Kasumi-1 (cell line): Measurements from ENCODE around the gene SARS1.
A peak's percentile ranks its signal among the peaks of the same experiment; 100 is the strongest.
"Not testable (repeated sequence)": the region's sequence is repeated elsewhere in the genome, so short reads cannot be mapped to it uniquely, and the experiment has no call there.

Experiments used
- DNase-seq, 2 experiments: peaks; one replicate each; lab custom pipeline; 2025; lab: John Stamatoyannopoulos, UW

Gene SARS1

DNA sequence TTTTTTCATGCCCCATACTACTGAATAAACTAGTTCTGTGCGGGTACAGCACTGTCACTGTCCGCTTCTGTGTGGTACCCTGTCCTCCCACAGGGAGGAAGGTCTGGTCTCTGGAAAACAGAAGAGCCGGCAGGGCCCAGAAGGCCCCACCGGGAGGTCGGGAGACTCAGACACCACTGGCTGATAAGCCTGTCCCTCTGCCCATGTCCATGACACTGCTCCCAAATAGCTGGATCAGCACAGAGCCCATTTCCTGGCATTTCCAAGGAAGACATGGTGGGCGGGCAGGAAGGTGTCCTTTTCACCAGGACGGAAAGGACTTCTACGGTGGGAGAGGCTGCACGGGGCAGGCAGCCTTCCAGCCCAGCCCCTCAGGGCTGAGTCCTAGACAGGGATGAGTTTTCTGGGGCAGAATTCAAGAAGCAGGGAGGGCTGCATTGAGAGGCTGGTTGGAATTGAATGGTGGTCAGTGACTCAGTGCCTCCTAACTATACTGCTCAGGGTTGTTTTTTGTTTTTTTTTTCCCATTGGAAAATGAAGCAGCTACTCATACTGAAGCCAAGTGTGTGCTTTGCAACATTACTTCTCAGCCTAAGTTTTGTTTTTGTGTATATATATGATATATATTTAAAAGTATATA is 62.1 kb downstream of the SARS1 start:
- no peak for DNase-seq

DNA sequence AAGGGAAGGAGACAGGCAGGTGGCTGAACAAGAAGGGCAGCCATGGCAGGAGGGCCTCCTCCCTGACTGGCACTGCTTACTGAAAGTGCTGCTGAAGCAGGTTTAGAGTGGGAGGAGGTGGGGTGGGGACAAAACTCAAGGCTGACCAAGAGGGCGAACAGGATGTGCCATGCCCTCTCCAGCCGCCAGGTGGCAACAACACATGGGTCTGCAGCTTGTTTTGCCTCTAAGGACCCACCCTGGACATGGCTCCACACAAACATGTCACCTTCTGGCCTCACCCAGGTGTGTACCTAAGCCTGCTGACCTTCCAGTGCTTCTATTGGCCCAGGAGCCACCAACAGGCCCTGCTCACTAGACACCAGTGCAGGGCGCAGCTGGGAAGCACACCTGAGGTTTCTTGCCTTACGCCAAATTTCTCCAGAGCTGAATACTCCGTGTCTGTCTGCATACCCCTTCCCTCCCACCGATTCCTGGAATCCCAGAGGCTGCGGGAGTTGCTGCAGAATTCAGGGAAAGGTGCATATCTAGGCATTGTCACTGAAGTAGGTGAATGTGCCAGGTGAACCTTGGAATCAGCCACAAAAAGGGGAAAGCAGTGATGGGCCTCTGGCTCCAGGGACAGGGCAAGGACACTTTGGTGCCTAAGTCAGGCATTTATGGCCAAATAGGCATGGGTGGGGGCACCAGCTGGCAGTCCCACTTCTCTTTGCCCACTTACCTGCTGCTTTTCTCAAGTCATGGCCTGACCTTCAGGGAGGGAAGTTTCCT is 63.9 kb downstream of the SARS1 start:
- DNase-seq = peak; percentile 45 to 52

DNA sequence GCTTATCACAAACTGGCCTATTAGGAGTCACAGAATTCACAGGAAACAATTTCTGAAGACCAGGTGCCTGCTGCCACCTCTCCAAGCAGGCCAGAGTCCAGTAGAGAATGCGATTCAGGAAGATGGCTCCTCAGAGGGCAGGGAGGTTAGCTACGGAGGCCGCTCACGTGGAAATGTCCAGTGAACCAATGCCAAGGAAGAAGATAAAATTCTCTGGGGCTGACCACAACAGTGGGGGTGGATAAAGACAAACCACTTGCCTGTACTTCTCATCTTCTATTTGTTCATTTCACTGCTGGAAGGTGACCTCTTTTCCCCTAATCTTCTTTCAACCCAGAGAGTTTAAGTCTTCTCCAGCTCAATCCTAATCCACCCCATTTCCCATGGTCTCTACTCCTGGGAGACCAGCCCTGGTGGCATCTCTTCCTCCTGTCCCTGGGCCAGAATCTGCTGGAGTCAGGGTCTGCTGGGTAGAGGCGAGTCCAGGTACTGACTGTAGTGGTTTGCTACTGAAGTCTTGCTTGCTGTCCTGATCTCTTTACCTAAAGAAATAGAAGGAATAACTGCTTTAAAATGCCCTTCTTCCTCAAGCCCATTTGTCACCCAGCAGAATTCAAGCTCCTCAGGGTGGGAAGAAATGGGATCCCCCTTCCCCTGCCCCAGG is 66.0 kb downstream of the SARS1 start:
- DNase-seq = no peak

DNA sequence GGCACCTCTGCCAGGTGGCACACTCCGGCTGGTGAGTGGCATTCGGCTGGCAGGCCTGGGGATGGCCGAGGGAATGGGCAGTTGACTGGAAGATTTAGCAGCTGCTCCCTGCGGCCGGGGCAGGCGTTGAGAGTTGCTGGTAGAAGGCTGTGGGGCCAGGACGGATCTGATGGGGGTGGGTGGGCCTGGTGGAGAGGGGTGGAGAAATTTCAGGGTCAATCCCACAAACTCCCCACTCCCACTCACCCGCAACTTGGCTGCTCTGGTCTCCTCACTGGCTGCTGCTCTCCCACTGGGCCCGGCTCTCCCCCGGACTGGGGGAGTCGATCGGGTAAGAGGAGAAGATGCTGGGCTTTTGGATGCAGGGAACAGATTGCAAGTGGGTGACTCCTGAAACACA is 67.1 kb downstream of the SARS1 start:
- DNase-seq = no peak

DNA sequence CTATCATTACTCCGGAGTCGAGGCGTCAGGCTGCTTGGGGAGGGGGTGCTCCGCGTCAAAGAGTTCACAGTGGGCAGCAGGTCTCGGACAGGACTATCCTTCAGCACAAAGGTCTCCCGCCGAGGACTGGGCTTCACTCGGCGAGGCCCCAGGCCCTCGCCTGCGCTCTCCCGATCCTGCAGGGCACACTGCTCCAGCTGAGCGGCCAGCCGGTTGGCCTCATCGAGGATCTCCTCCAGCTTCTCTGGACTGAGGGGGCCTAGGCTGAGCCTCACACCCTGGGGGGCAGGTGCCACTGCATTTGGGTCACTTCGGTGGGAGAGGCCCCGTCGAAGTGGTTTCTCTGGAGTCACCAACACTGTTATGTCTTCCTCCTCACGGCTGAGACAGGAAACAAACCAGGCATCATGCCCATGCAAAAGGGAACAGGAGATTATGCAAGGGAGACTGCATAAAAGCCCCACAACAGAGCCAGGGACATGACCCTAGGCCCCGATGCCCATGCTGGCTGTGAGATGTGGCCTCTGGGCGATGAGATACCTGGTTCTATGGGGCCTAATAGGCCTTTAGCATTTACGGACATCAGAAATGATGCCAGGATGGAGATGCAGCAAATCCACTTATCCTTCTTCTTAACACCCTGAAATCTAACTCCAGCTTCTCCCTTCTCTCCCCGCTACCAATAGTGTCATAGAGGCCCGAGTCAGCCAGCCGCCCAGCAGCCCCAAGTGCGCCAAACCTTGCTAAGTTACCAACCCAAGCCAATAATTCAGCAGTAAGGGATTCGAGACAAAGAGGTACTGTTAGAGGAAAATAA is 68.2 kb downstream of the SARS1 start:
- peak; percentile 51 to 70 for DNase-seq

DNA sequence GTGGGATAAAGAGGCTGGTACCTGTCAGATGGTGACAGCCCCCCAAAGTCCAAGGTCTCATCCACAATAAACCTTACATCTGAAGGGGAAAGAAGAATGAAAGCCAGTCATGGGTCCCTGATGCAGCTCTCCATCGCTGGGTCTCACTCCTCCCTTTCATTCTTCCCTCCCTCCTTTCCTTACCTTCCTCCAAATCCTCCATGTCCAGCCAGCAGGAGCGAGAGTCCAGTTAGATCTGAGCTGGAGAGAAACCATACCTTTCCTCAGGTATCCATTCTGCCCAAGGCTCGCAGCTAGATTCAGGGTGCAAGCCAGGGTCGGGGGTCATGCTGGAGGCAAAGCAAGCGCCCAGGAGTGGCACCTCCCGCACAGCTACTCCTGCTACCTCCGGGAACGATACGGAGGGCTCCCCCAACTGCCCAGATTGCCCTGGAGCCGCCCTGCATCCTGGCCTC is 68.8 kb downstream of the SARS1 start:
- no peak for DNase-seq

DNA sequence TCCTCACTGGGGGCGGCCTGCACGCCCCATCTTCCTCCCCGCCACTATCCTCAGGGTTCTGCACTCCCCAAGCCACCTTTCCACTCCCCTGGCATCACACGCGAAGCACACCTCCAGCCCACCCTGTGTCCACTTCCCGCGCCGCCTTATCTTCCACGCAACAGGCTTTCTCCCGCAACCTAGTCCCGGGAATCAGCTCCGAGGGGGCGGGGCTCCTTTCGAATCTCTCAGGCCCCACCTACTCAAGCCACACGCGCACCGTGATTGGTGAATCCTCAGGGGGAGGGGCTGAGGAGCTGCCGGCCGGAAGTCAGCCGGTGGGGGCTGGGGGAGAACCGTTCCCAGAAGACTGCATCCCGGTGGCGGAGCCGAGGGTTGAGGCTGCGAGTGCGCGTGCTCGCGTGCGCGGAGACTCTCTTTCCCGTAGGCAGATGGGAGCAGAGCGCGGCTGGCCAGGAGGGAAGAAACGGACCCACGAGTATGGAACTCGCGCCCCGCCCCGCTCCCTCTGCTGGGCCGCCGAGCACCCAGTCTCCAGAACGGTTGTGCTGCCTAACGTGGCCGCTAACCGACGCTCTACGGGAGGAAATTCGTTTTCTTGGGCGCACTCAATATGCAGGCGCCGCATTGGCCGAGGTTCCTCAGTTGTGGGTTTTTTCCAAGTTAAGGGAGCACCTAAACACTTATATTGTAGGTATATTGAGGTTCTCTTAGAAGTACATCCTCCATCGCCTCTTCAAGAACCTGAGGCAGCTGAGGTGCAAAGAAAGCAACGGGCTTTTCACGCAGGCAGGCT is 69.4 kb downstream of the SARS1 start, which contains the start of gene PSRC1:
TSS of gene PSRC1 (minus strand) at position 194 of the 796 bp plus-strand sequence.
- peak; percentile 94 for DNase-seq

DNA sequence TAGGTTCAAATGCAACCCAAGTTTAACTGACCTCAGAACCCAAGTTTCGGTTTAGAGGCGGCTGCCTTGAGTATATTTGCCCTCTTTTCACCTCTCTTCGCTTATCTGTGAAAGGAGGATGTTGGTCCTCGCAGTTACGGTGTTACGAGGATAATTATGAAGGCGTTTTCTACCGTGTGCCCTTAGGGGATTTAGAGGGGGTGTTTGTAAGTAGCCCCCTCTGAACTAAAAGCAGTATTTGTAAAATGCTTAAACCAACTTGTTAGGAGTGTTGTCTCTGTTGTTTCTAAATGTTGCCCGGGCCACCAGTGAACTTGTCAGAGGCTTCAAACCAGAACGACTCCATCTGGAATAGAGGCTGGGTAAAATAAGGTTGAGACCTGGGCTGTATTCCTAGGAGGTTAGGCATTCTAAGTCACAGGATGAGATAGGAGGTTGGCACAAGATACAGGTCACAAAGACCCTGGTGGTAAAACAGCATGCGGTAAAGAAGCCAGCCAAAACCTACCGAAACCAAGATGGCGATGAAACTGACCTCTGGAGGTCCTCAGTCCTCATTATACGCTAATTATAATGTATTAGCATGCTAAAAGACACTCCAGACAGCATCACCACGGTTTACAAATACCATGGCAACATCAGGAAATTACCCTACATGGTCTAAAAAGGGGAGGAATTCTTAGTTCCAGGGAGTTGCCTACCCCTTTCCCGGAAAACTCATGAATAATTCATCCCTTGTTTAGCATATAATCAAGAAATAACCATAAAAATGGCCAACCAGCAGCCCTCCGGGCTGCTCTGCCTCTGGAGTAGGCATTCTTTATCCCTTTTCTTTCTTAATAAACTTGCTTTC is 70.3 kb downstream of the SARS1 start:
- no peak for DNase-seq

DNA sequence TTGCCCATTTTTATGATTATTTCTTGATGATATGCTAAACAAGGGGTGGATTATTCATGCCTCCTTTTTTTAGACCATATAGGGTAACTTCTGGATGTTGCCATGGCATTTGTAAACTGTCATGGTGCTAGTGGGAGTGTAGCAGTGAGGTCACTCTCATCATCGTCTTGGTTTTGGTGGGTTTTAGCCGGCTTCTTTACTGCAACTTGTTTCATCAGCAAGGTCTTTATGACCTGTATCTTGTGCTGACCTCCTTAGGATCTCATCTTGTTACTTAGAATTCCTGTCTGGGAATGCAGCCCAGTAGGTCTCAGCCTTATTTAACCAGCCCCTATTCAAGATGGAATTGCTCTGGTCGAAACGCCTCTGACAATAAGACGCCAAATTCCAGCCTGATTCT is 73.0 kb downstream of the SARS1 start:
- not testable (repeated sequence) for DNase-seq
